ENCODE results near the gene ZNF512B. TPM values are rescaled to one million over a fixed set of nuclear protein-coding genes. Genes with fewer than 3 reads are reported as not detected.
A peak's percentile ranks its signal among the peaks of the same experiment; 100 is the strongest.

ZNF512B gene
- total and polyA plus RNA-seq, 2 experiments from 2014 or later = 6.1 to 28.8 TPM

DNA sequence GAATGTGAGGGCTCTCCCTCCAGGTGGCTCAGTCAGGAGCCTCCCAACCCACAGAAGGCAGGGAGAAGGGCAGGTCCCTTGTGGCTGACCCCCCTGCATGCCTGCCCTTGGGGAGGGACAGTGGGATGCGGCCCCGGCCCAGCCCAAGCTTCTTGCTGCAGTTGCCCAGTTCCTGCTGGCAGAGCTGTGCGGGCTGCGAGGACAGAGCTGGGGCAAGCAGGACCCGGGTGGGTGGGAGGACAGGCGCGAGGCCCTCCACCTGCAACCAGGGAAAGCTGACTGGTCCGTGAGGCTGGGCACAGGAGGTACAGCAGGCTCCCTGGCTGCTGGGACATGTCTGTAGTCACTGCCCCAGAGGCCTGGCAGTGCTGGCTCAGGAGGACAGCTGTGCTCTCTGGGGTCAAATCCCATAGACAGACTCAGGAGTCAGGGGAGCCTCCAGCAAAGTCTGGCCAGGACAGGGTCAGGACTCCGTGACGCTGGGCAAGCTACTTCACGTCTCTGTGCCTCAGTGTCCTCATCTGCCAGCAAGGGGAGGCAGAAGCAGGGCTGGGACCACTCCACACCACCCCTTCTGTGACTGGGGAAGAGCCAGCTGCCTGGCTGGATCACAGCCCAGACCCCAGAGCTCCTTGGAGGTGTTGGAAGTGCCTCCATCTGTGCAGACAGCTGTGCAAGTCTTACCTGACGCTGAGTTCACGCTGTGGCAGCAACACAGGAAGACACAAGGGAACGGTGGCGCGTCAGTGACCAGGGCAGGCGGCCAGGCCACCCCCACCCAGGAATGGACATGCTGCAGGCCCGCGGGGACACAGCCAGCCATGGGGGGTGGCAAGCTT is 26.5 kb downstream of the ZNF512B start:
- ATAC-seq (no peak), DNase-seq (ENCODE audit: low spot score) (no peak)
- peaks cover 1% of the 10 kb centered on the region; the same call in 1 of the 3 replicates for H3K9me3 Mint-ChIP-seq
- H3K27ac Mint-ChIP-seq = 0 out of 2 replicates have a peak overlapping the region, but pooled peaks have one; percentile 96
- Histone ChIP-seq H2AFZ (no peak overlapping the region), H3K4me2 (peak overlapping the region; percentile 73), H3K79me2 (replicated peaks; ENCODE audit: insufficient read depth) (peaks cover 17% of the 10 kb centered on the region), H4K20me1 (replicated peaks; ENCODE audit: insufficient read depth) (peaks cover 8% of the 10 kb centered on the region), H3K36me3 (ENCODE audit: insufficient read depth) (no peaks in the 10 kb centered on the region), H3K4me1 (ENCODE audit: insufficient read depth) (peaks cover 10% of the 10 kb centered on the region; the same call in 1 of the 2 replicates), H3K27ac (ENCODE audit: low read depth) (peak overlapping the region; percentile 96), H3K4me3 (peak overlapping the region; percentile 46; the same call in 1 of the 2 replicates), H3K27me3 (ENCODE audit: insufficient read depth) (no peaks in the 10 kb centered on the region), H3K9me2 (ENCODE audit: insufficient read depth) (no peaks in the 10 kb centered on the region), H3F3A (replicated peaks; ENCODE audit: low read depth) (peaks cover 34% of the 10 kb centered on the region)
- H3K4me3 Mint-ChIP-seq = no peak overlapping the region
- H3K4me1 Mint-ChIP-seq = peaks cover 5% of the 10 kb centered on the region
- H3K27me3 Mint-ChIP-seq (ENCODE audit: insufficient read depth, low read depth, poor library complexity) = peaks cover 27% of the 10 kb centered on the region
- no peak for TF ChIP-seq NANOG (IDR thresholded peaks at IDR 0.05; ENCODE audit: borderline replicate concordance)
- H3K36me3 Mint-ChIP-seq (ENCODE audit: low read depth) = peaks cover 21% of the 10 kb centered on the region

DNA sequence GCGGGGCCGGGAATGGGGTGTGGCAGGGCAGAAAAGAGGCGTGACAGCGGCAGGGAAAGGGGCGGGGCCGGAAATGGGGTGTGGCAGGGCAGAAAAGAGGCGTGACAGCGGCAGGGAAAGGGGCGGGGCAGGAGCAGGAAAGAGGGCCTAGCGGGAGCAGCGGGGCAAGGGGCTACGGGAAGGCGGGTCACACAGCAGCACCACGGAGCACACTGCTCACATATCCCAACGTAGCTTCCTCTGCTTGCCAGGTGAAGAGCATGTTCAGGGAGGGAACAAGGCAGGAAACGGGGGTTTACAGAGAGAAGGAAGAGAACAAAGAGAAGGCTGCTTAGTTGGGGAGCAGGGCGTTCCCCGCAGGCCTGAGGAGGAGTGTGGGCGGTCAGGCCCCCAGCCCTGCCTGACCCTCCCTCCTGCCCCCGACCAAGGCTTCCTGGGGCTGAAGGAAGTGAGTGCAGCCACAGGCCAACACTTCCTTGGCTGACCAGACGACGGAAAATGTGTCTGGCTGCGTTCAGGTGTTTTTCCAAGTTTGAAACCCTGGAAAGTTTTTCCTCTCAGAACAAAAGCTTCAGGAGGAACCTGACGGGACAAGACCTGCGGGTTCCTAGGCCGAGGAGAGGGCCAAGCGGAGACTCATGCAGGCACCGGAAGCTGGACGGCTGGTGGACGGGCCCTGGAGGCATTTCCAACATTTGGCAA is 27.3 kb downstream of the ZNF512B start:
- peaks cover 25% of the 10 kb centered on the region for H3K27me3 Mint-ChIP-seq (ENCODE audit: insufficient read depth, low read depth, poor library complexity)
- H3K9me2 ChIP-seq (ENCODE audit: insufficient read depth) = no peaks in the 10 kb centered on the region
- H3K4me3 ChIP-seq = peak overlapping the region; percentile 46
- H3K4me2 ChIP-seq = peak overlapping the region; percentile 73
- peak overlapping the region; percentile 96 for H3K27ac Mint-ChIP-seq
- no peaks in the 10 kb centered on the region for H3K9me3 Mint-ChIP-seq
- peaks cover 8% of the 10 kb centered on the region for H4K20me1 ChIP-seq (replicated peaks; ENCODE audit: insufficient read depth)
- DNase-seq (ENCODE audit: low spot score) (peak; percentile 96), ATAC-seq (peak; percentile 12)
- no peak overlapping the region for H2AFZ ChIP-seq
- H3K4me1 Mint-ChIP-seq = peaks cover 9% of the 10 kb centered on the region
- peak overlapping the region; percentile 69 for H3K4me3 Mint-ChIP-seq
- peaks cover 10% of the 10 kb centered on the region; the same call in 1 of the 2 replicates for H3K4me1 ChIP-seq (ENCODE audit: insufficient read depth)
- H3K36me3 Mint-ChIP-seq (ENCODE audit: low read depth) = peaks cover 20% of the 10 kb centered on the region
- H3K36me3 ChIP-seq (ENCODE audit: insufficient read depth) = no peaks in the 10 kb centered on the region
- TF ChIP-seq ZNF331 (CRISPR knock-in tag; IDR thresholded peaks at IDR 0.05; ENCODE audit: low read depth) (no peak), POLR2AphosphoS5 (IDR thresholded peaks at IDR 0.05; ENCODE audit: low read depth) (peak; percentile 82)
- H3K27me3 ChIP-seq (ENCODE audit: insufficient read depth) = no peaks in the 10 kb centered on the region
- peak overlapping the region; percentile 96 for H3K27ac ChIP-seq (ENCODE audit: low read depth)
- peaks cover 9% of the 10 kb centered on the region for H3K79me2 ChIP-seq (replicated peaks; ENCODE audit: insufficient read depth)
- H3F3A ChIP-seq (replicated peaks; ENCODE audit: low read depth) = peaks cover 39% of the 10 kb centered on the region

DNA sequence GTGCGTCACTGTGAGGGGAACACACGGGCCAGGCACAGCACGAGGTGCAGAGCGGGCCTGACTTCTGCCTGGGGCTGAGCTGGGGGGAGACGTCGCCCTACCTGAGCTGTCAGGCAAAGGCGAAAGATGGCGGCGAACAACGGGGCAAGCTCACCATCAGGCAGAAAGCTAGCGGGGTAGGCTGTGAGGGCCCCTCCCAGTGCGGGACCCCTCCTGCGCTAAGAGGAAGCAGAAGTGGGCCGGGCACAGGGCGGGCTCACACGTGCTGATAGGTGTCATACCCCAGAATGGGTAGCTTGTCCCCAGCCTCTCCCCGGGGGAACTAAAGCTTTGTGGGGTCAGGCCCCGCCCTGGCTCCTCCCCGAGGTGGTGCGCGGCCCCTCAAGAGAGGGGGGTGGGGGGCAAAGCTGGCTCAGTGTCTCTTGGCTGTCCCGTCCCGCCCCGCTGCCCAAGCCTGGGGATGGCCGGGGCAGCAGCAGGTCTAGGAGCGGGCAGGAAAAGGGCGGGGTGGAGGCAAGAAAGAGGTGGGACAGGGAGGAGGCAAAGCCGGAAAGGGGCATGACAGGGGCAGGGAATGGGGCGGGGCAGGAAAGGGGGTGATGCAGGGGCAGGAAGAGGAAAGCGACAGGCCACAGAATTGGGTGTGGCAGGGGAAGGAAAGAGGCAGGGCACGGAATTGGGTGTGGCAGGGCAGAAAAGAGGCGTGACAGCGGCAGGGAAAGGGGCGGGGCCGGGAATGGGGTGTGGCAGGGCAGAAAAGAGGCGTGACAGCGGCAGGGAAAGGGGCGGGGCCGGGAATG is 28.2 kb downstream of the ZNF512B start:
- Histone ChIP-seq H3K4me1 (ENCODE audit: insufficient read depth) (peaks cover 10% of the 10 kb centered on the region; the same call in 1 of the 2 replicates), H3K79me2 (replicated peaks; ENCODE audit: insufficient read depth) (peaks cover under 1% of the 10 kb centered on the region; the same call in 1 of the 2 replicates), H3F3A (replicated peaks; ENCODE audit: low read depth) (peaks cover 39% of the 10 kb centered on the region), H3K4me2 (peak overlapping the region; percentile 93), H3K4me3 (peak overlapping the region; percentile 92), H4K20me1 (replicated peaks; ENCODE audit: insufficient read depth) (peaks cover under 1% of the 10 kb centered on the region), H3K27ac (ENCODE audit: low read depth) (peak overlapping the region; percentile 87), H3K27me3 (ENCODE audit: insufficient read depth) (no peaks in the 10 kb centered on the region), H3K36me3 (ENCODE audit: insufficient read depth) (no peaks in the 10 kb centered on the region), H3K9me2 (ENCODE audit: insufficient read depth) (no peaks in the 10 kb centered on the region), H2AFZ (no peak overlapping the region)
- DNase-seq (ENCODE audit: low spot score) = peak; percentile 98
- Mint-ChIP-seq H3K4me3 (peak overlapping the region; percentile 85), H3K27me3 (ENCODE audit: insufficient read depth, low read depth, poor library complexity) (peaks cover 19% of the 10 kb centered on the region), H3K36me3 (ENCODE audit: low read depth) (peaks cover 18% of the 10 kb centered on the region), H3K4me1 (peaks cover 7% of the 10 kb centered on the region; the same call in 2 of the 3 replicates), H3K9me3 (no peaks in the 10 kb centered on the region), H3K27ac (peak overlapping the region; percentile 86)
- no peak for TF ChIP-seq EZH2phosphoT487 (IDR thresholded peaks at IDR 0.05; ENCODE audit: unreplicated experiment)
- peak; percentile 6; the same call in 1 of the 2 replicates for TF ChIP-seq POLR2AphosphoS5 (IDR thresholded peaks at IDR 0.05; ENCODE audit: low read depth)
- ATAC-seq = peak; percentile 51
